ENCODE data around the gene PLVAP. TPM values are rescaled to one million over a fixed set of nuclear protein-coding genes. Genes with fewer than 3 reads are reported as not detected.

The PLVAP gene
- total RNA-seq, 1 experiment from 2014 or later: 0.08 TPM

DNA sequence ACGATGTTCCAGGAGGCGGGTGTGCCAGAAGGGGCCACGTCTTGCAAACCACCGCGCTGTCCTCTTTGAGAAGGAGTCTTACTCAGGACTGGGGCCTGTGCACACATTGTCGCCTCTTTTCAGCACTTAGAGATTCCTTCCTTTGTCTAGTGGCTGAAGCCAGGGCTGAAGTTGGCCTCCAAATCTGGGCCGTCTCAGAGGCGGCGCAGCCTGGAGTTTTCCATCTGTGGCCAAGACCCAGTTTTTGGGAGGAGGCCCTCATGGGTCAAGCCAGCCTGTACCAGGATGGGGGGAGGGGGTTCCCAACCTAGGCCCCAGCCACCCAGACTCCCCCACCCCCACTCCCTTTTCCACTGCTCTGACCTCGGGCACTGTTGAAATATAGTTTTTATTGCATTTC lies 54.3 kb downstream of the PLVAP start:
- intact Hi-C loops (cut with micrococcal nuclease; ENCODE audit: unreplicated experiment): no loop called here

DNA sequence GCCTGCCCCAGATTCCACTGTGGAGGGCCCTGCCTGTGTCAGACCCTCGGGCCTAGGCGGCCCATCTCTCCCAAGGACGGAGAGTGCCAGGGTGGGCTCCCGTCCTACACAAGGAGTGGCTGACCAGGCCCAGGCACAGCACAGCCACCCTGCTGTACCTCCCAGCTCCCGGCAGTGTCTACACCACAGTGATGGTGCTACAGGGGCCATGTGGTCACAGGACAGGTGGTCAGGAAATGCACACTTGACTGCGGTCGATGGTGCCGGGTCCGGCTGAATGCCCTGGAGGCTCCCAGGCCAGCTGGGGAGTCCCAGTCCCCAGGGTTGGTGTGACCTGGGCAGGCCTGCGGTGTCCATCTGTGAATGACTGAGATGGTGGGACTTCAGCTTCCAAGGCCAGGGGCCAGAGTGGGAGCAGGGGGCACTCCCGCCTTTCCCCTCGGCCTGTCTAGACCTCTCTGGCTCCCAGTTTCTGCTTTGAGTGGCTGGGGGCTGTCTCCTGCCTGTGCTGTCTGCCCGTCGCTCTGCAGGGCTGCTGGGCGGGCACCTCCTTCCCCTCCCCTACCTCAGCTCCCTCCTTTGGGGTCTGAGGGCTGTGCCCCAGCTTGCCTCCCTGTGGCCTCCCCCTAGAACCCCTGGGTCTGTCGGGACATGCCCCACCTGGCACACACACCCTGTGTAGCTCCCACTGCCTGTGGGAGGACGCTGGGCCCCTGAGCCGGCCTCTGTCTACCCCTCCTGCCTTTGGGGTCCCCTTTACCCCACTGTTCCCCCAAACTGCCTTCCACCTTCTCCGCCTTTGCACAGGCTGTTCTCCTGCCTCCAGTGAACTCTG lies 55.3 kb downstream of the PLVAP start:
- ATAC-seq: peak; percentile 31
- H3K27ac ChIP-seq (ENCODE audit: low read length): no peak overlapping the region
- no peaks in the 10 kb centered on the region for H3K9me3 ChIP-seq (ENCODE audit: control insufficient read depth, insufficient read depth, low read depth, low read length)
- intact Hi-C loops (cut with micrococcal nuclease; ENCODE audit: unreplicated experiment) (no loop called here), in situ Hi-C loops (cut with HindIII; ENCODE audit: low pct_unique_long_range_greater_than_20kb, low sequenced_read_pairs) (no loop called here)
- no peak overlapping the region for H3K4me3 ChIP-seq (ENCODE audit: low read depth in 2 of 2, low read length in 2 of 2)
- TF ChIP-seq CTCF (IDR thresholded peaks at IDR 0.05) (no peak), TCF7L2 (IDR thresholded peaks at IDR 0.05; ENCODE audit: low read depth, low read length) (no peak), POLR2AphosphoS5 (IDR thresholded peaks at IDR 0.05; ENCODE audit: low read depth, low read length) (no peak), SIN3A (IDR thresholded peaks at IDR 0.05; ENCODE audit: borderline replicate concordance, insufficient read depth, low read depth, low read length) (no peak)
- TF ChIP-seq, protein P1, sequence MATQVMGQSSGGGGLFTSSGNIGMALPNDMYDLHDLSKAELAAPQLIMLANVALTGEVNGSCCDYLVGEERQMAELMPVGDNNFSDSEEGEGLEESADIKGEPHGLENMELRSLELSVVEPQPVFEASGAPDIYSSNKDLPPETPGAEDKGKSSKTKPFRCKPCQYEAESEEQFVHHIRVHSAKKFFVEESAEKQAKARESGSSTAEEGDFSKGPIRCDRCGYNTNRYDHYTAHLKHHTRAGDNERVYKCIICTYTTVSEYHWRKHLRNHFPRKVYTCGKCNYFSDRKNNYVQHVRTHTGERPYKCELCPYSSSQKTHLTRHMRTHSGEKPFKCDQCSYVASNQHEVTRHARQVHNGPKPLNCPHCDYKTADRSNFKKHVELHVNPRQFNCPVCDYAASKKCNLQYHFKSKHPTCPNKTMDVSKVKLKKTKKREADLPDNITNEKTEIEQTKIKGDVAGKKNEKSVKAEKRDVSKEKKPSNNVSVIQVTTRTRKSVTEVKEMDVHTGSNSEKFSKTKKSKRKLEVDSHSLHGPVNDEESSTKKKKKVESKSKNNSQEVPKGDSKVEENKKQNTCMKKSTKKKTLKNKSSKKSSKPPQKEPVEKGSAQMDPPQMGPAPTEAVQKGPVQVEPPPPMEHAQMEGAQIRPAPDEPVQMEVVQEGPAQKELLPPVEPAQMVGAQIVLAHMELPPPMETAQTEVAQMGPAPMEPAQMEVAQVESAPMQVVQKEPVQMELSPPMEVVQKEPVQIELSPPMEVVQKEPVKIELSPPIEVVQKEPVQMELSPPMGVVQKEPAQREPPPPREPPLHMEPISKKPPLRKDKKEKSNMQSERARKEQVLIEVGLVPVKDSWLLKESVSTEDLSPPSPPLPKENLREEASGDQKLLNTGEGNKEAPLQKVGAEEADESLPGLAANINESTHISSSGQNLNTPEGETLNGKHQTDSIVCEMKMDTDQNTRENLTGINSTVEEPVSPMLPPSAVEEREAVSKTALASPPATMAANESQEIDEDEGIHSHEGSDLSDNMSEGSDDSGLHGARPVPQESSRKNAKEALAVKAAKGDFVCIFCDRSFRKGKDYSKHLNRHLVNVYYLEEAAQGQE (IDR thresholded peaks at IDR 0.05; ENCODE audit: insufficient read depth in 1 of 2, low read depth in 2 of 2, low read length in 1 of 2): no peak
- DNase-seq (ENCODE audit: low read depth, low spot score): no peak
- POLR2A ChIA-PET: no interaction called here
- H3K27me3 ChIP-seq (ENCODE audit: control insufficient read depth, insufficient read depth, low read length): no peaks in the 10 kb centered on the region
- no peaks in the 10 kb centered on the region for H3K36me3 ChIP-seq (ENCODE audit: control insufficient read depth, insufficient read depth, low read length)
- CTCF ChIA-PET: interaction anchor here (0.6 kb wide), 1 partner anchor 77 kb away, joined by 3 read pairs; no protein-coding TSS in a partner anchor
- no peaks in the 10 kb centered on the region for H3K4me1 ChIP-seq (ENCODE audit: control insufficient read depth, insufficient read depth, low read length)
- no TSS peak for BruUV-seq (replicated peaks)

More for the DNA sequence above, 54.3 kb downstream of the PLVAP start:
- no peaks in the 10 kb centered on the region for H3K36me3 ChIP-seq (ENCODE audit: control insufficient read depth, insufficient read depth, low read length)
- DNase-seq (ENCODE audit: low read depth, low spot score) (no peak), ATAC-seq (peak; percentile 22; the same call in 1 of the 2 replicates)
- no peaks in the 10 kb centered on the region for H3K27me3 ChIP-seq (ENCODE audit: control insufficient read depth, insufficient read depth, low read length)
- BruUV-seq (replicated peaks): no TSS peak
- TF ChIP-seq CTCF (IDR thresholded peaks at IDR 0.05): no peak
- no peak for TF ChIP-seq POLR2AphosphoS5 (IDR thresholded peaks at IDR 0.05; ENCODE audit: low read depth, low read length)
- no peak overlapping the region for H3K4me3 ChIP-seq (ENCODE audit: low read depth in 2 of 2, low read length in 2 of 2)
- ChIA-PET CTCF (no interaction called here), POLR2A (no interaction called here)
- no peaks in the 10 kb centered on the region for H3K9me3 ChIP-seq (ENCODE audit: control insufficient read depth, insufficient read depth, low read depth, low read length)
- in situ Hi-C loops (cut with HindIII; ENCODE audit: low pct_unique_long_range_greater_than_20kb, low sequenced_read_pairs): no loop called here
- no peaks in the 10 kb centered on the region for H3K4me1 ChIP-seq (ENCODE audit: control insufficient read depth, insufficient read depth, low read length)
- H3K27ac ChIP-seq (ENCODE audit: low read length): no peak overlapping the region
